Measurements from ENCODE around the gene RIPK3. TPM values are rescaled to one million over a fixed set of nuclear protein-coding genes. Genes with fewer than 3 reads are reported as not detected.
A peak's percentile ranks its signal among the peaks of the same experiment; 100 is the strongest.

RIPK3 gene
- total RNA-seq, 1 donor from 2014 or later, result 0.62 TPM

GRCh38 chr14:24351517-24351916 lies 11.7 kb upstream of the RIPK3 start:
- no peaks in the 10 kb centered on the region for H3K36me3 Mint-ChIP-seq (ENCODE audit: insufficient read depth)
- peak; percentile 10 for TF ChIP-seq CTCF (IDR thresholded peaks at IDR 0.05; ENCODE audit: unreplicated experiment)
- peaks cover 6% of the 10 kb centered on the region for H3K4me1 Mint-ChIP-seq (ENCODE audit: low read depth)
- H3K9me3 Mint-ChIP-seq (ENCODE audit: low read depth), result no peaks in the 10 kb centered on the region
- H3K27me3 Mint-ChIP-seq, result peaks cover 63% of the 10 kb centered on the region
- no peak overlapping the region for H3K4me3 Mint-ChIP-seq (ENCODE audit: low read depth)
- no peak overlapping the region for H3K27ac Mint-ChIP-seq
- DNase-seq (ENCODE audit: low spot score, unreplicated experiment), result no peak

DNA sequence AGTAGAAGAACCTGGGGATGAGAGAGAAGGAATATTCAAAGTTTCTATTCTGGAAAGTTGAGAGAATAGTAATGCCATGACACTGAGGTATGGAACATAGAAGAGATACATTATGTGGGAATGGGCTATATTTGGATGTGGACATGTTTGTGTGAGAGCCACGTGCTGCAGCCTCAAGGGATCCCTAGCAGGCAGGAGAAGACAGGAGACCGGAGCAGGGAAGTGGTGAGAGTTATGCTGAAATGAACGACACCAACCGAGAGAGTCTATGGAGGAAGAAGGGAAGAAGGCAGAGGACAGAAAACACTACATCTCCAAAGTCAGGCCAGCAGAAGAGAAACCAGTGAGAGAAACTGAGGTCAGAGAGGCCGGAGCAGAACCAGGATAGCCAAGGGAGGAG lies 10.0 kb upstream of the RIPK3 start:
- Mint-ChIP-seq H3K4me3 (ENCODE audit: low read depth) (no peak overlapping the region), H3K4me1 (ENCODE audit: low read depth) (peaks cover 6% of the 10 kb centered on the region), H3K27me3 (peaks cover 72% of the 10 kb centered on the region), H3K36me3 (ENCODE audit: insufficient read depth) (no peaks in the 10 kb centered on the region), H3K9me3 (ENCODE audit: low read depth) (no peaks in the 10 kb centered on the region), H3K27ac (no peak overlapping the region)
- no peak for DNase-seq (ENCODE audit: low spot score, unreplicated experiment)
- TF ChIP-seq CTCF (IDR thresholded peaks at IDR 0.05; ENCODE audit: unreplicated experiment), result no peak

GRCh38 chr14:24348186-24348585 lies 8.4 kb upstream of the RIPK3 start:
- H3K27ac Mint-ChIP-seq, result no peak overlapping the region
- no peaks in the 10 kb centered on the region for H3K36me3 Mint-ChIP-seq (ENCODE audit: insufficient read depth)
- H3K27me3 Mint-ChIP-seq, result peaks cover 72% of the 10 kb centered on the region
- H3K9me3 Mint-ChIP-seq (ENCODE audit: low read depth), result no peaks in the 10 kb centered on the region
- H3K4me3 Mint-ChIP-seq (ENCODE audit: low read depth), result no peak overlapping the region
- DNase-seq (ENCODE audit: low spot score, unreplicated experiment), result no peak
- H3K4me1 Mint-ChIP-seq (ENCODE audit: low read depth), result peaks cover 4% of the 10 kb centered on the region
- no peak for TF ChIP-seq CTCF (IDR thresholded peaks at IDR 0.05; ENCODE audit: unreplicated experiment)

DNA sequence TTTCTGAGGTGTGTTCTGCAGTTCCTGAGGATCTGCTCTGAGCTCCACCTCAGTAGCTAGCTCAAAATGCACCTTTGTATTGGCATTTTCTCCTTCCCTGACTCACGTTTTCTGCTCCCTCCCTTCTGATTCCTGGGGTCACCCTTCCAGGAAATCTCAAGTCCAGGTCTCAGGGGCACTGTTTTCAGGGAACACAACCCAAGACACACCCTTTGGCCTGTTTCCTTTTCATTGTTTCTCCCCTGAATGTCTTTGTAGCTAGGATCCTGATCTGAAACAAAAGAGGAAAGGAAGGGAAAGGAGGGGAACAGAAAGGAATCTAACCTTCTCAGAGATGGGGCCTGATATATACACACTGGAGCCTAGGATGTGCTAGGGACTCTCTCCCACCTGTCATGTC lies 7.3 kb upstream of the RIPK3 start:
- no peak for TF ChIP-seq CTCF (IDR thresholded peaks at IDR 0.05; ENCODE audit: unreplicated experiment)
- no peak overlapping the region for H3K27ac Mint-ChIP-seq
- no peaks in the 10 kb centered on the region for H3K36me3 Mint-ChIP-seq (ENCODE audit: insufficient read depth)
- H3K9me3 Mint-ChIP-seq (ENCODE audit: low read depth), result no peaks in the 10 kb centered on the region
- no peak for DNase-seq (ENCODE audit: low spot score, unreplicated experiment)
- no peak overlapping the region for H3K4me3 Mint-ChIP-seq (ENCODE audit: low read depth)
- peaks cover 69% of the 10 kb centered on the region for H3K27me3 Mint-ChIP-seq
- H3K4me1 Mint-ChIP-seq (ENCODE audit: low read depth), result no peaks in the 10 kb centered on the region

DNA sequence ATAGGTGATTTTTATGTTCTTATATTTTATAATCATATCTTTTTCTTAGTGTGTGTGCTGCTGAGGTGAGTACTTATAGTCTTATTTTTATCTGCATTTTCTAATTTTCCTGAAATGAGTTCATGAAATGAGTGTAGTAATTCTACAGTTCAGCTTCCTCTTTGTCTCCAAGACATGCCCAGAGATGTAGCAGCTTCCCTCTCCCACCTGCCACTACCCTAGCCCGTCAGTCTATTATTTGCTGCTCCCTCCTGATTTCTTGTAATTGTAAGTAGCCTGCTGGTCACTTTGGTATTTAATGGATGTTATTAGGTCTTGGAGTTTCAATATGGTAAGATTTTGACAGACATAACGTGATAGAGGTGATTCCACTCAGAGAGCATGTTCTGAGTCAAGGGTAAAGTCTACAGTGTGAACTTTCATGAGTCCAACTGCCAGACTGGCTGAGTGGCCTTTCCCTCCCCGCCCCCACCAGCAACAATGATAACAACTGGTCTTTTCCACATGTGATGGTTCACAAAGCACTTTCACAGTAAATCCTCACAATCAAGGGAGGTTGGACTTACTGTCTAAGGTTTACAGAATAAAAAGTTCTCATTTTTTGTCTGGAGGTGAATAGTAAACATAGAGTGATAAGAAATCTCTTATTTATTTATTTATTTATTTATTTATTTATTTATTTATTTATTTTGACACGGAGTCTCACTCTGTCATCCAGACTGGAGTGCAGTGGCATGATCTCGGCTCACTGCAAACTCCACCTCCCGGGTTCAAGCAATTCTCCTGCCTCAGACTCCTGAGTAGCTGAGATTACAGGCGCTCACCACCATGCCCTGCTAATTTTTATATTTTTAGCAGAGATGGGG lies 4.2 kb upstream of the RIPK3 start:
- no peaks in the 10 kb centered on the region for H3K9me3 Mint-ChIP-seq (ENCODE audit: low read depth)
- no peak for DNase-seq (ENCODE audit: low spot score, unreplicated experiment)
- H3K4me1 Mint-ChIP-seq (ENCODE audit: low read depth), result no peaks in the 10 kb centered on the region
- TF ChIP-seq CTCF (IDR thresholded peaks at IDR 0.05; ENCODE audit: unreplicated experiment), result no peak
- peaks cover 65% of the 10 kb centered on the region for H3K27me3 Mint-ChIP-seq
- H3K36me3 Mint-ChIP-seq (ENCODE audit: insufficient read depth), result no peaks in the 10 kb centered on the region
- no peak overlapping the region for H3K4me3 Mint-ChIP-seq (ENCODE audit: low read depth)
- H3K27ac Mint-ChIP-seq, result no peak overlapping the region

Data from progenitor cell of endocrine pancreas (in vitro differentiated cells).